ENCODE data around the gene CTNNA3. TPM values are rescaled to one million over a fixed set of nuclear protein-coding genes. Genes with fewer than 3 reads are reported as not detected.
"Not testable (repeated sequence)": the region's sequence is repeated elsewhere in the genome, so short reads cannot be mapped to it uniquely, and the experiment has no call there.

Gene CTNNA3
- total RNA-seq, 2 donors from 2014 or later, result 20.3 to 23.8 TPM

GRCh38 chr10:67587771-67588170 lies 108.2 kb downstream of the CTNNA3 start:
- no peak overlapping the region for H3K27ac ChIP-seq
- H3K9me3 ChIP-seq, result peaks cover 0 to 30% of the 10 kb centered on the region in 2 donors
- no peak for TF ChIP-seq CTCF (IDR thresholded peaks at IDR 0.05)
- no peaks in the 10 kb centered on the region for H3K4me1 ChIP-seq
- no peaks in the 10 kb centered on the region for H3K36me3 ChIP-seq
- DNase-seq (ENCODE audit: low spot score), result no peak
- H3K27me3 ChIP-seq, result no peaks in the 10 kb centered on the region
- H3K4me3 ChIP-seq, result no peak overlapping the region

GRCh38 chr10:67575532-67575931 lies 120.5 kb downstream of the CTNNA3 start:
- no peak overlapping the region for H3K4me3 ChIP-seq
- H3K9me3 ChIP-seq, result peaks cover 0 to 3% of the 10 kb centered on the region in 2 donors
- no peak for TF ChIP-seq CTCF (IDR thresholded peaks at IDR 0.05)
- H3K27me3 ChIP-seq, result no peaks in the 10 kb centered on the region
- DNase-seq (ENCODE audit: low spot score), result no peak
- no peaks in the 10 kb centered on the region for H3K36me3 ChIP-seq
- H3K27ac ChIP-seq, result no peak overlapping the region
- no peaks in the 10 kb centered on the region for H3K4me1 ChIP-seq

- Histone ChIP-seq H3K27me3 (no peaks in the 10 kb centered on the region), H3K9me3 (no peaks in the 10 kb centered on the region), H3K4me1 (no peaks in the 10 kb centered on the region), H3K27ac (no peak overlapping the region), H3K4me3 (no peak overlapping the region), H3K36me3 (no peaks in the 10 kb centered on the region)
- no peak for TF ChIP-seq CTCF (IDR thresholded peaks at IDR 0.05)
- no peak for DNase-seq (ENCODE audit: low spot score)
Measured at GRCh38 chr10:67573484-67573883, 122.5 kb downstream of the CTNNA3 start.

GRCh38 chr10:67571503-67571902 lies 124.5 kb downstream of the CTNNA3 start:
- Histone ChIP-seq H3K9me3 (no peaks in the 10 kb centered on the region), H3K36me3 (no peaks in the 10 kb centered on the region), H3K27me3 (no peaks in the 10 kb centered on the region), H3K4me3 (no peak overlapping the region), H3K4me1 (no peaks in the 10 kb centered on the region), H3K27ac (no peak overlapping the region)
- no peak for TF ChIP-seq CTCF (IDR thresholded peaks at IDR 0.05)
- no peak for DNase-seq (ENCODE audit: low spot score)

- H3K4me1 ChIP-seq; DNase-seq (ENCODE audit: low spot score); H3K27ac ChIP-seq; H3K9me3 ChIP-seq; H3K4me3 ChIP-seq; H3K36me3 ChIP-seq; H3K27me3 ChIP-seq: not testable (repeated sequence)
Measured at GRCh38 chr10:67558311-67558710, 137.7 kb downstream of the CTNNA3 start.

- H3K4me3 ChIP-seq, result no peak overlapping the region
- H3K36me3 ChIP-seq, result no peaks in the 10 kb centered on the region
- no peak for TF ChIP-seq CTCF (IDR thresholded peaks at IDR 0.05)
- H3K4me1 ChIP-seq, result no peaks in the 10 kb centered on the region
- DNase-seq (ENCODE audit: low spot score), result no peak
- H3K27me3 ChIP-seq, result no peaks in the 10 kb centered on the region
- H3K9me3 ChIP-seq, result no peaks in the 10 kb centered on the region
- no peak overlapping the region for H3K27ac ChIP-seq
Measured at GRCh38 chr10:67553254-67553653, 142.7 kb downstream of the CTNNA3 start.

Data from right atrium auricular region (tissue), 2 donors.